Upper lobe of left lung (tissue), 4 donors: ENCODE results near the gene LBX1.

Experiments
- CTCF ChIP-seq, 6 experiments: fragments of 450-650 bp in 4 of 6; fragments of 200-600 bp in 2 of 6; sonication (generic) in 2 of 6; IDR thresholded peaks; one replicate each; pipeline ENCODE4 v1.5.1; 2016 to 2019; ENCODE audit warnings: antibody characterized with exemption in 6 of 6
- EP300 ChIP-seq, 4 donors: sonication (generic); formaldehyde crosslinking; IDR thresholded peaks; one replicate each; pipeline ENCODE4 v1.5.1; 2017; ENCODE audit warnings: antibody characterized with exemption in 4 of 4, control low read depth in 2 of 4
- POLR2A ChIP-seq, 4 donors: fragments of 450-650 bp; IDR thresholded peaks; one replicate each; pipeline ENCODE4 v1.5.1; 2016 to 2017; ENCODE audit warnings: antibody characterized with exemption in 4 of 4, mild to moderate bottlenecking in 2 of 4
- POLR2AphosphoS5 ChIP-seq, 2 donors: sonication (generic); formaldehyde crosslinking; IDR thresholded peaks; one replicate each; pipeline ENCODE4 v1.5.1; 2017; ENCODE audit warnings: antibody characterized with exemption in 2 of 2

GRCh38 chr10:101260764-101261481, 31.7 kb upstream of the LBX1 start:
- TF ChIP-seq CTCF (IDR thresholded peaks at IDR 0.05) (no peak), POLR2A (IDR thresholded peaks at IDR 0.05) (no peak), POLR2AphosphoS5 (IDR thresholded peaks at IDR 0.05) (no peak), EP300 (IDR thresholded peaks at IDR 0.05) (no peak)
